ENCODE measurements around the gene PTPDC1.
"Not testable (repeated sequence)": the region's sequence is repeated elsewhere in the genome, so short reads cannot be mapped to it uniquely, and the experiment has no call there.

PTPDC1 gene

DNA sequence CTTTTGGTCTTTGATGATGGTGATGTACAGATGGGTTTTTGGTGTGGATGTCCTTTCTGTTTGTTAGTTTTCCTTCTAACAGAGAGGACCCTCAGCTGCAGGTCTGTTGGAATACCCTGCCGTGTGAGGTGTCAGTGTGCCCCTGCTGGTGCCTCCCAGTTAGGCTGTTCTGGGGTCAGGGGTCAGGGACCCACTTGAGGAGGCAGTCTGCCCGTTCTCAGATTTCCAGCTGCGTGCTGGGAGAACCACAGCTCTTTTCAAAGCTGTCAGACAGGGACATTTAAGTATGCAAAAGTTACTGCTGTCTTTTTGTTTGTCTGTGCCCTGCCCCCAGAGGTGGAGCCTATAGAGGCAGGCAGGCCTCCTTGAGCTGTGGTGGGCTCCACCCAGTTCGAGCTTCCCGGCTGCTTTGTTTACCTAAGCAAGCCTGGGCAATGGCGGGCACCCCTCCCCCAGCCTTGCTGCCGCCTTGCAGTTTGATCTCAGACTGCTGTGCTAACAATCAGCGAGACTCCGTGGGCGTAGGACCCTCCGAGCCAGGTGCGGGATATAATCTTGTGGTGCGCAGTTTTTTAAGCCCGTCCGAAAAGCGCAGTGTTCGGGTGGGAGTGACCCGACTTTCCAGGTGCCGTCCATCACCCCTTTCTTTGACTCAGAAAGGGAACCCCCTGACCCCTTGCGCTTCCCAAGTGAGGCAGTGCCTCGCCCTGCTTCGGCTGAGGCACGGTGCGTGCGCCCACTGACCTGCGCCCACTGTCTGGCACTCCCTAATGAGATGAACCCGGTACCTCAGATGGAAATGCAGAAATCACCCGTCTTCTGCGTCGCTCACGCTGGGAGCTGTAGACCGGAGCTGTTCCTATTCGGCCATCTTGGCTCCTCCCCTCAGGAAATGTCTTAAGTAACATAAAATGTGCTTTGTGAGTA lies 10.2 kb downstream of the PTPDC1 start:
- DNase-seq = not testable (repeated sequence)

DNA sequence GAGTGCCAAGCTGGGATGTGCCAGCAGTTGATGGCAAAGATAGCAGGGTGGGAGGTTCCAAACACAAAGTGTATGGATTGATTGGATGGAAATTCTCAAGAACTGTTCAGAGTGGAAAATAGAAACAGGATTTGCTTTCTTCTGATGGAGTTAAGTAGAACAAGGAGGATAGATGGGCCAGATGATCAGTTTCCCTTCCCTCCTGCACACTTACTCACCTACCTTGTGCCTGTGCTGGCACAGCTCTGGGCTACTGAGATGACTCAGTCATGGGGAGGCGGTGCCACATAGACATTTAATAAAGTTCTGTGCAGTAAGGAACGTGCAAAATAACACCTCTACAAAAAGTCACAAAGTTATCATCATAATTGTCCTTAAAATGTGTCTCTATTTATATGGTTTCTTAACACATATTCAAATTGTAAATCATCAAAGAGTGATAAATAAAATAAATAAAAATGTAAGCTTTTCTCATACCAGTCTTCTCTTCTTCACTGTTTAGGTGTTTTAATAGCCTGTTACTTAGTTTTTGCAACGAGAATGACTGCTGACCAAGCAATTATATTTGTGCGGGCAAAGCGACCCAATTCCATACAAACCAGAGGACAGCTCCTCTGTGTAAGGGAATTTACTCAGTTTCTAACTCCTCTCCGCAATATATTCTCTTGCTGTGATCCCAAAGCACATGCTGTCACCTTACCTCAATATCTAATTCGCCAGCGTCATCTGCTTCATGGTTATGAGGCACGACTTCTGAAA lies 12.7 kb downstream of the PTPDC1 start:
- no peak for DNase-seq

- no peak for DNase-seq
These were observed 13.6 kb downstream of the PTPDC1 start for GRCh38 chr9:94097788-94098414.

DNA sequence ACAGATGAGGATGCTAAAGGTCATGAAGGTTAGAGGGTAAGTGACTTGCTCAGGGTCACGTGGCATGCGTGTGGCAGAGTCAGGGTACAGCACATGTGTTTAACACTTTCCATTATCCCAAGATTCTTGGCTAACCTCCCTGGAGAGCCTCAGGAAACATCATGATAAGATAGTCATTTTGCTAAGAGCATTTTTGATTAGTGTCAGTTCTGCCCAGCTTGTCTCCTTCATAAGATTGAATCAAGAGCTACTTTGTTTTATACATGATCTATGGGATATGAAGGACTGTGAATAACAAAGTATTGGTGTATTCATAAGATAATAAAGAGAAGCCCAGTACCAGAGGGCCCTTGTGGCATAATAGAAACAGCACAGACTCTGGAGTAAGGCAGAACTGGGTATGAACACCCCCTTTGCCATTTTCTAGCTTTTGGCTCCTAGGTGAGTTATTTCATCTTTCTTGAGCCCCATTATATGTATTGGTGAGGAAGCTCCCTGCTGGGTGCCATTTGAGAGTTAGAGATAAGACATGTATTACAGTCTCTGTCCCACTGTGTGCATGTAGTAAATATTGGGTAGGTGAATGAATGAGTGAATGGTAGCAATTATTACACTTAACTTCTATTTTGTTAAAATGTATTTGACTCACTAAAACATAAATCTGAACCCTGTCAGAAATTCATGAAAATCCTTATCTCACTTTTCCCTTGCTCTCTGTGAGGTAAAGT lies 16.1 kb downstream of the PTPDC1 start:
- DNase-seq = no peak

GRCh38 chr9:94101162-94101853 lies 17.0 kb downstream of the PTPDC1 start:
- no peak for DNase-seq

DNA sequence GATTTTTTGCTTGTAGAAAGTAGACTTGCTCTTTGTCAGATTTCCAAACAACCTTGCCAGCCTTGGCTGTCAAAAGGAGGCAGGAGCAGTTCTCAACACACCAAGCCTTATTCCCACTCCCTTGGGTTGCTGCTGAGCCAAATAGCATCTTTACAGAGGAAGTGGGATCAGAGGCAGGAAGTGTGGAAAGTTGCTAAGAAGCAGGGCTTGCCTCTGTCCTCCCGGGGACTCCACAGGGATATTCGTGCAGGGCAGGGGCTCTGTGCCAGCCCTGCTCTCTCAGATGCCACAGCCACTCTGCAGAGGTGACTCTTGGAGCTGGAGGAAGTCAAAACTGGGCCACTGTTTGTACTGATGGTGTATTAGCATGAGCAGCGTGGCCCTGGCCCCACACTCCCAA lies 24.3 kb downstream of the PTPDC1 start:
- no peak for DNase-seq

DNA sequence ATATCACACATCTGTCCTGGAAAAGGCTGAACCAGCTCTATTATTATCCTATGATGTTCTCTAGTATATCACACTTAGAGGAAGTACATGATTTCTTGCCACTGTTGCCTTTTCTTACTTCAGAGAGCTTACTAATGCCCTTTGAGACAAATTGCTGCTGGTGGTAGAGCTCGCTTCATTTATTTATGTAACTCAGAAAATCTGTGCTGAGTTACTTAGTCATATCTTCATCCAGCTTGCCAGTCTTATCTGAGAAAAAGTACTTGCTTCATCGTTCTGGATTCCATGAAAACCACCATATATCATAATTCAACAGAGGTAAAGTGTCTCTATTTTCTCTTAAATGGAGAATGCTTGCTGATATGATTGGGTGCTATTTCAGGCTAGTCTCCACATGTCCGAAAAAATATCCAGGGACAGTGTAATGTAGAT lies 26.6 kb downstream of the PTPDC1 start:
- DNase-seq = no peak

- no peak for DNase-seq
These were observed 27.2 kb downstream of the PTPDC1 start for GRCh38 chr9:94111446-94111845.

DNA sequence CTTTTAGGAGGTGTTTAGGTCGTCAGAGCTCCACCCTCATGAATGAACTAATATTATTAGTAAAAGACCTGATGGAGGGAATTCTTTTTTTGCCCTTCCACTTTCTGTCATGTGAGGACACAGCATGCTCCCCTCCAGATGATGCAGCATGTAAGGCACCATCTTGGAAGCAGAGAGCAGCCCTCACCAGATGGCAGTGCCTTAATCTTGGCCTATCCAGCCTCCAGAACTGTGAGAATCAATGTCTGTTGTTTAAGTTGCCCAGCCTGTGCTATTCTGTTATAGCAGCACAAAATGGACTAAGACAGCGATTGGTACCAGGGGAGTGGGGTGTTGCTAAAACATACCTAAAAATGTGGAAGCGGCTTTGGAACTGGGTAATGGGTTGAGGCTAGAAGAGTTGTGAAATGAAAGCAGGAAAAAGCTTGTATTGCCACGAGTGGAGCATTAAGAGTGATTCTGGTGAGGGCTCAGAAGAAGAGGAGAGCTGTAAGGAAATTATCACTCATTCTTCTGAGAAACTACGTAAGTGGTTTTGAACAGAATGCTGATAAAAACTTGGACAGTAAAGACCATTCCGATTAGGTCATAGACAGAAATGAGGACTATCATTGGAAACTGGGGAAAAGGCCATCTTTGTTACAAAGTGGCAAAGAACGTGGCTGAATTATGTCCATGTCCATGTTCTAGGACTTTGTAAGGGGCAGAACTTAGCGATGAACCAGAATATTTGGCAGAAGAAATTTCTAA lies 28.6 kb downstream of the PTPDC1 start:
- DNase-seq = no peak

DNA sequence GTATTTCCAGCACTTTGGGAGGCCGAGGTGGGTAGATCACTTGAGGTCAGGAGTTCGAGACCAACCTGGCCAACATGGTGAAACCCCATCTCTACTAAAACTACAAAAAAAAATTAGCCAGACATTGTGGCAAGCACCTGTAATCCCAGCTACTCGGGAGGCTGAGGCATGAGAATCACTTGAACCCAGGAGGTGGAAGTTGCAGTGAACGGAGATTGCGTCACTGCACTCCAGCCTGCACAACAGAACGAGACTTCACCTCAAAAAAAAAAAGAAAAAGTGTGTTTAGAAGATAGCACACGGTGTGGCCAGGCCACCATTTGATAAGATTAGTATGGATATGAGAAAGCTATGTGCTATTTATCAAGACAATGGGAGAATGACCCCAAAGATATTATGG lies 35.8 kb downstream of the PTPDC1 start:
- not testable (repeated sequence) for DNase-seq

DNA sequence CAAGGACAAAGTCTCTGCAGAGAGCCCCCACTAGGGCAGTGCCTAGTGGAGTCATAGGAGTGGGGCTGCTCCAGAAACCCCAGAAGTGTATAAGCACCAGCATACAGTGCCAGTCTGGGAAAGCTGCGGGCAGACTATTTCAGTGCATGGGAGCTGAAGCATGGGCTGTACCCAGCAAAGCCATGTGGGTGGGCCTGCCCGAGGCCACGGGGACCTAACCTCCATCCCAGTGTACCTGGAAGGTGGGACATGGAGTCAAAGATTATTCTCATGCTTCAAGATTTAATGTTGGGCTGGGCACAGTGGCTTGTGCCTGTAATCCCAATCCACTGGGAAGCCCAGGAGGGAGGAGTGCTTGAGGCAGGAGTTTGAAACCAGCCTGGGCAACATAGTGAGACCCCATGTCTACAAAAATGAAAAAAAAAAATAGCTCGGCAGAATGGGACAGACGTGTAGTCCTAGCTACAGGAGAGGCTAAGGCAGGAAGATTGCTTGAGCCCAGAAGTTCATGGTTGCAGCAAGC lies 36.7 kb downstream of the PTPDC1 start:
- DNase-seq = no peak

- DNase-seq = no peak
These were observed 42.6 kb downstream of the PTPDC1 start for GRCh38 chr9:94126844-94127243.

- DNase-seq = no peak
These were observed 43.5 kb downstream of the PTPDC1 start for GRCh38 chr9:94127806-94128205.

DNA sequence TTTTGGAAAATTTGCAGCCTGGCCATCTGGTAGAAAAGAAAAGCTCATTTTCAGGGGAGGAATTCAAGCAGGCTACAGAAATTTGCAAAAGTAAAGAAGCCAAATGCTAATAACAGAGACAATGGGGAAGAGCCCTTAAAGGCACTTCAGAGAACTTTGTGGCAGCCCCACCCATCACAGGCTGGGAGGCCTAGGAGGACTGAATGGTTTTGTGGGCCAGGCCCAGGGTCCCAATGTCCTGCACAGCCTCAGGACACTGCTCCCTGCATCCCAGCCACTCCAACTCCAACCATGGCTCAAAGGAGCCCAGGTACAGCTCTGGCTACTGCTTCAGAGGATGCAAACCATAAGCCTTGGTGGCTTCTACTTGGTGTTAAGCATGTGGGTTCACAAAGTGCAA lies 44.3 kb downstream of the PTPDC1 start:
- no peak for DNase-seq

GRCh38 chr9:94134629-94135028 lies 50.4 kb downstream of the PTPDC1 start:
- DNase-seq = no peak

GRCh38 chr9:94135222-94135621 lies 51.0 kb downstream of the PTPDC1 start:
- no peak for DNase-seq

DNA sequence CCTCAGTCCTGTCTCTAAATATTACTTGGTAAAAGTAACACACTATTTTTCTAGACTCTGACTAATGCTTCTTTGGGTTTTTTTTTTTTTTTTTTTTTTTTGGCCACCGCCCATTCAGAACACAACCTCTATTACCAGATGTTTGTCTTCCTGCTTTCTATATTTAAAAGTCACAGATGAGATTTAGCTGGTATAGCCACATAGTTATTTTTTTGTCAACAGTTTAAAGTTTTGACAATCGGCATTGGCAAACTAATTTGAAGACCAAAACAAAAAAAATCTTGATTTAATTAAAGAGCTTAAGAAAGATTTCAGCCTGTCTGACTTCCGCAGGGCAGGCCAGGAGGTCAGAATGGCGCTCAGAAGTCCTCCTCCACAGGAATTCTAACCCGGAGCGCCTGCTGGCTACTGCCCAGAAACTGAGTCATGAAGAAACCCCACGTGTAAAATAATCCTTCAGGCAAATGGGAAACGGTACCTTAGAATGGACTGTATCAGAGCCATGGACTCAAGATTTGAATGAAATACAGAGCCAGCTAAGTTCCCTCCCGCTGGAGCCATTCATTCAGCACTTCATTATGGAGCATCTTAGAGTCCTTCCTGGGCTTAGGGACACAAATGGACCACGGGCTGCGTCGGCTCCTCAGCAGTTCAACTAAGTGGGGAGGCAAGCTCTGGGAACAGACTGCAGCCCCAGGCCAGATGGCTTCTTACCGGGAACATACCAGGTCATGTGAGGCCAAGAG lies 55.6 kb downstream of the PTPDC1 start:
- DNase-seq = peak; percentile 93

DNA sequence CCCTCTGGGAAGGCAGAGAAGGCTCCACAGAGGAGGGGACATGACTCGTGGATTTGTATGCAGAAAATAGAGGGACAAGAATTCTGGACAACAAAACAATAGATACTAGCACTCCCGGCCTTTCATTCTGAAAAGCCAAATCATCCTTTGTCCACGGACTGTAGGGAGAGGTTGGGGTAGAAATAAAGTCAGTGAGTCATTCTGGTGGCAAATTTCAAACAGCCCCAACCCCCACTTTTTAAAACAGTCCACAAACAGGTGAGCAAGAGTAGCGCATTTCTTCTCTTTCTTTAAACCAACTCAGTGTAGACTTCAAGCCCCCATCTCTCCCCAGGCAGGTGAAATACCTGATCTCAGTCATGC lies 56.1 kb downstream of the PTPDC1 start:
- no peak for DNase-seq

- peak; percentile 41 for DNase-seq
These were observed 56.8 kb downstream of the PTPDC1 start for GRCh38 chr9:94140791-94141790.
